OCI-LY7 (cell line): ENCODE measurements around the gene CUEDC1. TPM values are rescaled to one million over a fixed set of nuclear protein-coding genes. Genes with fewer than 3 reads are reported as not detected.

Experiments used
- BruUV-seq: library from RNA; stranded (reverse); fragments of 400-500 nt; replicated peaks from 2 replicates; lab custom pipeline; 2021; lab: Mats Ljungman, UMichigan
- CTCF ChIA-PET: fragments of 300-600 bp; sonication (Branson Sonifier 250); formaldehyde crosslinking; loops from one replicate; lab custom pipeline; 2022; ENCODE audit warnings: antibody characterized with exemption; ENCODE audit not compliant: unreplicated experiment; lab: Charles Lee
- POLR2A ChIA-PET: fragments of 300-600 bp; sonication (Branson Sonifier 250); formaldehyde crosslinking; loops from one replicate; lab custom pipeline; 2022; ENCODE audit warnings: antibody characterized with exemption; lab: Charles Lee
- DNase-seq: peaks from one replicate; pipeline ENCODE4 v3.0.0-alpha.2; 2015; ENCODE audit warnings: low spot score
- H2AFZ ChIP-seq: fragments of 200-600 bp; sonication (generic), shearing (Covaris generic); 2 replicates; pipeline ENCODE4 v1.6.1; 2014; ENCODE audit warnings: mild to moderate bottlenecking, antibody characterized with exemption, low read length, moderate library complexity
- H3K27ac ChIP-seq: fragments of 200-600 bp; sonication (generic); 2 replicates; pipeline ENCODE4 v1.5.1; 2014; ENCODE audit warnings: mixed run types, low read depth, mild to moderate bottlenecking, moderate library complexity, low read length, inconsistent platforms; ENCODE audit not compliant: poor library complexity, severe bottlenecking
- H3K36me3 ChIP-seq: fragments of 200-600 bp; sonication (generic); 2 replicates; pipeline ENCODE4 v1.6.1; 2014; ENCODE audit warnings: mild to moderate bottlenecking, antibody characterized with exemption, low read length, moderate library complexity, mixed read lengths; ENCODE audit not compliant: insufficient read depth
- H3K4me1 ChIP-seq: fragments of 200-600 bp; sonication (generic); 2 replicates; pipeline ENCODE4 v1.5.1; 2014; ENCODE audit warnings: mild to moderate bottlenecking, low read length; ENCODE audit not compliant: insufficient read depth, poor library complexity, severe bottlenecking
- H3K4me2 ChIP-seq: fragments of 200-600 bp; sonication (generic); 2 replicates; pipeline ENCODE4 v1.6.1; 2014; ENCODE audit warnings: mild to moderate bottlenecking, low read length
- H3K4me3 ChIP-seq: fragments of 200-600 bp; sonication (generic); 2 replicates; pipeline ENCODE4 v1.5.1; 2014; ENCODE audit warnings: mild to moderate bottlenecking, low read depth, low read length; ENCODE audit not compliant: poor library complexity, severe bottlenecking
- H3K79me2 ChIP-seq: fragments of 200-600 bp; sonication (generic); 2 replicates; pipeline ENCODE4 v1.6.1; 2016; ENCODE audit warnings: low read depth, mild to moderate bottlenecking, low read length, moderate library complexity, mixed read lengths; ENCODE audit not compliant: insufficient read depth
- H3K9me2 ChIP-seq: fragments of 200-600 bp; sonication (generic); 2 replicates; pipeline ENCODE4 v1.6.1; 2016; ENCODE audit warnings: mild to moderate bottlenecking, low read length, mixed read lengths; ENCODE audit not compliant: insufficient read depth
- H3K9me3 ChIP-seq: fragments of 200-600 bp; sonication (generic); 2 replicates; pipeline ENCODE4 v1.6.1; 2014; ENCODE audit warnings: mild to moderate bottlenecking, mixed run types, low read length, mixed read lengths
- H4K20me1 ChIP-seq: fragments of 200-600 bp; sonication (generic); 2 replicates; pipeline ENCODE4 v1.6.1; 2014; ENCODE audit warnings: mild to moderate bottlenecking, antibody characterized with exemption, low read length, moderate library complexity, mixed read lengths; ENCODE audit not compliant: insufficient read depth
- CTCF ChIP-seq: fragments of 200-600 bp; sonication (generic); conservative IDR thresholded peaks from 2 replicates; pipeline ENCODE4 v1.5.1; 2014; ENCODE audit warnings: mild to moderate bottlenecking, antibody characterized with exemption, low read length, moderate library complexity, mixed read lengths
- EZH2phosphoT487 ChIP-seq: fragments of 200-600 bp; sonication (generic); IDR thresholded peaks from 2 replicates; pipeline ENCODE4 v1.6.1; 2018; ENCODE audit warnings: low read depth, borderline replicate concordance, mild to moderate bottlenecking, mixed run types, antibody characterized with exemption, low read length, moderate library complexity, mixed read lengths
- intact Hi-C: fragments of 100-400 bp; cut with micrococcal nuclease; formaldehyde crosslinking; loops from one replicate; pipeline ENCODE4 v1.10.0; 2022; ENCODE audit not compliant: unreplicated experiment
- total RNA-seq, 2 experiments: library from RNA; depleted of rRNA in 1 of 2; stranded (reverse); fragments of >200 nt in 1 of 2; shearing (Covaris generic) in 1 of 2; gene quantifications; 2 replicates each; pipeline ENCODE4 v1.2.3, GENCODE V29; 2014 to 2022

Gene CUEDC1
- total RNA-seq, 2 experiments from 2014 or later: 0.74 TPM; not detected in 1

DNA sequence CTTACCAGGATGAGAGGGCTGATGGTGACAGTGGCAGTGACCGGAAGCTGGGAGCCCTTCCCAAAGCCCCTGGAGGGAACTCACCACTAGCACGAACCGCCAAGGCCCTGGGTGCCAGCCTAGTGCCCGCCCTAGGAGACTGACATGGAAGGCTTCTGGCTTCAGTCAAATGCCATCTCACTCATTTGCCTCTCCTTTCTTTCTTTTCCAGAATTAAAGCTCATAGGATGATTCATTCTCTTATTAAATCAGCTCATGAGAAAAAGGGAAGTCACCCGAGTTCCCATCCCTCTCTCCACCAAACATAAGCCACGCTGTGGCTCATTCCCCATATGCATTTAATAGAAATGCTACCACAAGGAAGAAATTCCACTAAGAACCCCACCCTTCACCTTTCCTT, 12.1 kb downstream of the CUEDC1 start:
- DNase-seq: no peak
- Histone ChIP-seq H3K4me1 (peaks cover 52% of the 10 kb centered on the region), H4K20me1 (no peaks in the 10 kb centered on the region; the same call in 1 of the 2 replicates), H3K4me2 (no peak overlapping the region), H3K9me3 (no peaks in the 10 kb centered on the region), H3K27ac (no peak overlapping the region), H3K4me3 (no peak overlapping the region), H3K36me3 (no peaks in the 10 kb centered on the region), H2AFZ (no peak overlapping the region), H3K79me2 (no peaks in the 10 kb centered on the region), H3K9me2 (no peaks in the 10 kb centered on the region)
- ChIA-PET CTCF (no interaction called here), POLR2A (interaction anchor here (0.6 to 0.8 kb wide), 2 partner anchors 10 to 293 kb away, joined by 3 read pairs; no protein-coding TSS in a partner anchor)
- intact Hi-C loops: no loop called here
- no TSS peak for BruUV-seq
- TF ChIP-seq EZH2phosphoT487: no peak
- no peak for TF ChIP-seq CTCF

- 0 out of 2 replicates have a peak, but pooled peaks have one; percentile 81 for TF ChIP-seq EZH2phosphoT487
- no peak for TF ChIP-seq CTCF
- H2AFZ ChIP-seq: no peak overlapping the region
- DNase-seq: no peak
- H3K4me1 ChIP-seq: peaks cover 40% of the 10 kb centered on the region
- CTCF ChIA-PET: no interaction called here
- no peaks in the 10 kb centered on the region for H3K79me2 ChIP-seq
- intact Hi-C loops: no loop called here
- H3K9me3 ChIP-seq: no peaks in the 10 kb centered on the region
- no peaks in the 10 kb centered on the region; the same call in 1 of the 2 replicates for H4K20me1 ChIP-seq
- H3K9me2 ChIP-seq: no peaks in the 10 kb centered on the region
- peak overlapping the region; percentile 70 for H3K4me2 ChIP-seq
- no peak overlapping the region for H3K4me3 ChIP-seq
- no peaks in the 10 kb centered on the region for H3K36me3 ChIP-seq
- no peak overlapping the region for H3K27ac ChIP-seq
- no TSS peak for BruUV-seq
- POLR2A ChIA-PET: interaction anchor here (0.6 to 1.0 kb wide), 4 partner anchors 37 to 117 kb away, joined by 3 to 4 read pairs (median 3); no protein-coding TSS in a partner anchor
Measured at GRCh38 chr17:57941384-57942370, 13.5 kb downstream of the CUEDC1 start.
